ENCODE results near the gene RALGAPA1.
"Not testable (repeated sequence)": the region's sequence is repeated elsewhere in the genome, so short reads cannot be mapped to it uniquely, and the experiment has no call there.

The RALGAPA1 gene

DNA sequence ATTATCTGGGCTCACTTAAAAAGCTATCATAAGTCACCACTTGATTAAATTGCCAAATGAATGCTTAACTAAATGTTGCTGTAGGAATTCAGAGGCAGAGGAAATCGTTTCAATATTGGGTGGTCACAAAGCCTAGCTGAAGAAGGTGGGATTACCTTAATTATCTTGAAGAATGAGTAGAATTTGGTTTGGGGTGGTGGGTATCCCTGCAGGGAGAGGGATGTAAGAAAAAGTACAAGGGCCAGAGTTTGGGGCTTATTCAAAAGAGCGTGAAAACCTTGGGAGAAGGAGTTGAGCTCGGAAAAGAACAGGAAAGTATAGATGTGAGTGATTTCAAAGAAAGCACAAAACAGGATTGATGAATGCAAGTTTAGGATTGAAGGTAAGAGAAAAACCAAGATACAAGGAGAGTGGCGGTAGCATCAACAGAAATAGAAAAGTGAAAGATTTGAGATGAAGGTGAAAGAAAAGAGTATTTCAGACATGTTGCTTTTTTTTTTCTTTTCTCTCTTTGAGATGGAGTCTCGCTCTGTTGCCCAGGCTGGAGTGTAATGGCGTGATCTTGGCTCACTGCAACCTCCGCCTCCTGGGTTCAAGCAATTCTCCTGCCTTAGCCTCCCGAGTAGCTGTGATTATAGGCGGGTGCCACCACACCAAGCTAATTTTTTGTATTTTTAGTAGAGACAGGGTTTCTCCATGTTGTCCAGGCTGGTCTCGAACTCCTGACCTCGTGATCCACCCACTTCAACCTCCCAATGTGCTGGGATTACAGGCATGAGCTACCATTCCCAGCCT, 18.8 kb upstream of the RALGAPA1 start:
- DNase-seq, result no peak
- no peak overlapping the region for H3K27ac Mint-ChIP-seq
- H3K36me3 Mint-ChIP-seq (ENCODE audit: low read depth), result peaks cover 24% of the 10 kb centered on the region
- no peaks in the 10 kb centered on the region for H3K9me3 Mint-ChIP-seq
- no peaks in the 10 kb centered on the region for H3K27me3 Mint-ChIP-seq
- peak overlapping the region; percentile 94 for H3K4me3 Mint-ChIP-seq
- H3K4me1 Mint-ChIP-seq (ENCODE audit: low read depth), result peaks cover 26% of the 10 kb centered on the region

DNA sequence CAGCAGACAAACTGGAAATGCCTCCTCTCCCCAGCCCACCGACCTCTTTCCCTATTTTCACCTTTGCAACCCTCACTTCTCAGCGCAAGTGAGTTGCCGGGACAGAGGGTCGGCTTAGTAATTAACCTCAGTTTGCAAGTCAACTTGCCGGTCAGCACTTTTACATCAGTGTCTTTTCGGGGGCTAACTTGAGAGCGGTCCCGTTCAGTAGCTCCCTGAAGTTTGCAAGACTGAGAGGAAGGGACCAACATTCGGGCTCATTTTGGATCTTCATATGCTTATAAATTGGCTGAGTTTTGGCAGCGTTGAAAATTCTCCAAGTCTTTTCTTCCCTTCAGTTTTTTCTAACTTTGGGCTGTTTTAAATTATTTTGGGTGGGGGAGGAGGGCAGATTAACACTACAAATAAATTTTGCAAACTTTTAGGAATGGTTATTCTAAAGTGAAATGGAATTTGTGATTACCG, 17.9 kb upstream of the RALGAPA1 start:
- Mint-ChIP-seq H3K27ac (peak overlapping the region; percentile 96), H3K36me3 (ENCODE audit: low read depth) (peaks cover 21% of the 10 kb centered on the region), H3K4me1 (ENCODE audit: low read depth) (peaks cover 28% of the 10 kb centered on the region), H3K9me3 (no peaks in the 10 kb centered on the region), H3K4me3 (peak overlapping the region; percentile 94), H3K27me3 (no peaks in the 10 kb centered on the region)
- no peak for DNase-seq

DNA sequence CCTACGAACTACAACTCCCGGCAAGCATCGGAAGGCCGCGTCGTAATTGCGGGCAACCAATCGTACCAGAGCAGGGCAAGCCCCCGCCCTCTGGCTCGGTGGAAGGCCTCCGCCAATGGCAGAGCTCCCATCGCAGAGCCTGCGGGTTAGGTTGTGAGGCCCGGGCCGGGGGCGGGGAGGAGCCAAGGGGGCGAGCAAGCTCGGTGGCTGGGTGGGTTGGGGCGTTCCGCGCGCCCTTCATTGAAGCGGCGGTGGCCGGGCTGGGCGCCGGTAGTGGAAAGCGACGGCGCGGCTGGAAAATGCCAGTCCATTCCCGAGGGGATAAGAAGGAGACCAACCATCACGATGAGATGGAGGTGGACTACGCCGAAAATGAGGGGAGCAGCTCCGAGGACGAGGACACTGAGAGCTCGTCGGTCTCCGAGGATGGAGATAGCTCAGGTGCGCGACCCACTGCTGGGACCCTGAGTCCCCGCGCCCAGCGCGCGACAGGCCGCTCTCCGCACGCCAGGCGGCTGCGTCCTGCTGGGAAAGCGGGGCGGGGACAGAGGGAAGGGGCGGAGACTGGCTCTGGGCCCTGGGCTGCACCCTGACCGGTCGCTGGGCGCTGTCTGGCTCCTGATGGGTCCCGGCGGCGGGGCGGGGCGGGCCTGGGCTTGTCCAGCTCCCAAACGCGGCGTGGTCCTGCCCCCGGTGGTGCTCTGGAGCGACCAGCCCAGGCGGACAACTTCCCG, 17.3 kb upstream of the RALGAPA1 start, which contains the start of gene BRMS1L:
Gene BRMS1L (plus strand): TSS at position 121 of the 734 bp plus-strand sequence. CDS start 179 bp downstream, at position 300.
- H3K4me1 Mint-ChIP-seq (ENCODE audit: low read depth), result peaks cover 29% of the 10 kb centered on the region
- peak within 1 kb of the TSS; percentile 94 for H3K4me3 Mint-ChIP-seq
- H3K9me3 Mint-ChIP-seq, result no peaks in the 10 kb centered on the region
- no peaks in the 10 kb centered on the region for H3K27me3 Mint-ChIP-seq
- H3K36me3 Mint-ChIP-seq (ENCODE audit: low read depth), result peaks cover 15% of the 10 kb centered on the region
- peak; percentile 97 for DNase-seq
- peak within 1 kb of the TSS; percentile 96 for H3K27ac Mint-ChIP-seq

DNA sequence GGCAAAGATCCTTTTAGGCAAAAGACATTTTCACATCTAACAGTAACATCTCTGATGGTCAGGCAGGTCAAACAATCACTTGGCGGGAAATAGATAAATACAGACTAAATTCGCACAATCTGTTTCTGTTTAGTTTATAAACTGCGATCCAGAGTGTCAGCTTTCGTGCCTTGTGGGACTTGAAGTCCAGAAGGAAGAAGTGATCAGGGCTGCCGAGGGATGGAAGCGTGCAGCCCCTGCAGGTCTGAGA, 16.8 kb upstream of the RALGAPA1 start:
- Mint-ChIP-seq H3K4me3 (peak overlapping the region; percentile 94), H3K9me3 (no peaks in the 10 kb centered on the region), H3K36me3 (ENCODE audit: low read depth) (peaks cover 11% of the 10 kb centered on the region), H3K4me1 (ENCODE audit: low read depth) (peaks cover 29% of the 10 kb centered on the region), H3K27me3 (no peaks in the 10 kb centered on the region), H3K27ac (peak overlapping the region; percentile 96)
- no peak for DNase-seq

DNA sequence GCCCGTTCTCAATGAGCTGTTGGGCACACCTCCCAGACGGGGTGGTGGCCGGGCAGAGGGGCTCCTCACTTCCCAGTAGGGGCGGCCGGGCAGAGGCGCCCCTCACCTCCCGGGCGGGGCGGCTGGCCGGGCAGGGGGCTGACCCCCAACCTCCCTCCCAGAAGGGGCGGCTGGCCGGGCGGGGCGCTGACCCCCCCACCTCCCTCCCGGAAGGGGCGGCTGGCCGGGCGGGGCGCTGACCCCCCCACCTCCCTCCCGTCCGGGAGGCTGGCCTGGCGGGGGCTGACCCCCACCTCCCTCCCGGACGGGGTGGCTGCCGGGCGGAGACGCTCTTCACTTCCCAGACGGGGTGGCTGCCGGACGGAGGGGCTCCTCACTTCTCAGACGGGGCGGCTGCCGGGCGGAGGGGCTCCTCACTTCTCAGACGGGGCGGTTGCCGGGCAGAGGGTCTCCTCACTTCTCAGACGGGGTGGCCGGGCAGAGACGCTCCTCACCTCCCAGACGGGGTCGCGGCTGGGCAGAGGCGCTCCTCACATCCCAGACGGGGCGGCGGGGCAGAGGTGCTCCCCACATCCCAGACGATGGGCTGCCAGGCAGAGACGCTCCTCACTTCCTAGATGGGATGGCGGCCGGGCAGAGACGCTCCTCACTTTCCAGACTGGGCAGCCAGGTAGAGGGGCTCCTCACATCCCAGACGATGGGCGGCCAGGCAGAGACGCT, 15.5 kb upstream of the RALGAPA1 start:
- not testable (repeated sequence) for H3K36me3 Mint-ChIP-seq (ENCODE audit: low read depth); H3K9me3 Mint-ChIP-seq; H3K27me3 Mint-ChIP-seq; DNase-seq; H3K27ac Mint-ChIP-seq
- peak overlapping the region; percentile 94 for H3K4me3 Mint-ChIP-seq
- H3K4me1 Mint-ChIP-seq (ENCODE audit: low read depth), result peaks cover 27% of the 10 kb centered on the region

DNA sequence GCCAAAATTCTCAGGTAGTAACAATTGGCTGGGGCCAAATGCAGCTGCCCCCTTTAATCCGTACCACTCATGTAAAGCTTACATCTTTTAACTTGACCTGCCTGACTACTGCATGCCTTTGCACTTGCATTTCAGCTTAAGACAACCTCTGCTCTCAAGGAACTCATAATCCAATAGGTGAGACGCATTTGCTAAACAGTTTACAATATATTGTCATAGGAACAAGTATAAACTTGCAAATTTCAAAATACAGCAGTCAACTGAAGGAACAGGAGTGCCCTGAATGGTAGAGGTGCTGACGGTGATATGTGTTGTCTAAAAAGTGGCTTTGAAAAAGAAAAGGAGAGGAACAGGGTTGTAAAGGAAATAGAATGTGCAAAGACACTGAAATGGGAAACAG, 13.4 kb upstream of the RALGAPA1 start:
- Mint-ChIP-seq H3K4me1 (ENCODE audit: low read depth) (peaks cover 17% of the 10 kb centered on the region), H3K9me3 (no peaks in the 10 kb centered on the region)

DNA sequence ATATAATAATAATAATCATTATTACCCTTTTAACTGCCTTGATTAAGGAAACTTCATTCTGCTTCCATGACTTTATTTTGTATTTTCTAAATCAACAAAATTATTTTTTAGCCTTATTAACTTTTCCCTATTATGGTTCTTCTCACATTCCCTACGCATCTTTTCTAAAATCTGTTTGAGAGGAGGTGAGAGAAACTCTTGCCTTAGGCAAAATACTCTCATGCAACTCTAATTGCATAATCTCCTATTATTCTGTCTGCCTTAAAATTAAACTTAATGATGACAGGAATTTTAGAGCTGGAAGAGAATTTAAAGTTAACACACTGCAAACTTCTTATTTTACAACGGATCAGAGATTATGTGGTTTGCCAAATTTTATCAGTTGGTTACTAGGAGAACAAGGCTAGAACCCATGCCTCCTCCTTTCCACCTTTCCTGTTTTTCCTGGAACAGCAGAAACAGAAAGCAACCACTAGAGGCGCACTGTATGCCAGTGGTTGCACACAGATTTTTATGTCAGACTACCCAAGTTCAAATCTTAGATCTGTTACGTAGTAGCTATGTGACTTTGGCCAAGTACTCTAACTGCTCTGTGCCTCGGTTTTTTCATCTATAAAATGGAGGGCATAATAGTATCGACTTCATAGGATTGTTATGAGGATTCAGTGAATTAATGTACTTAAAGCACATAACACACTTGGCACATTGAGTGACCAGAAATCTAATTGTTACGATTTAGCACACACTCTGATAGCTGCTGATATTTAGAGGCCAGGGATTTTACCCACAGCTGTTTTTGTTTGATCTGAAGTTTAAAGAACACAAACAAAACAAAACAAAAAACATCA, 12.7 kb upstream of the RALGAPA1 start:
- Mint-ChIP-seq H3K27me3 (no peaks in the 10 kb centered on the region), H3K27ac (no peak overlapping the region), H3K9me3 (no peaks in the 10 kb centered on the region), H3K36me3 (ENCODE audit: low read depth) (peaks cover 6% of the 10 kb centered on the region), H3K4me3 (no peak overlapping the region), H3K4me1 (ENCODE audit: low read depth) (peaks cover 10% of the 10 kb centered on the region)
- DNase-seq, result no peak

More for the DNA sequence above, 13.4 kb upstream of the RALGAPA1 start:
- H3K4me3 Mint-ChIP-seq, result no peak overlapping the region
- no peaks in the 10 kb centered on the region for H3K27me3 Mint-ChIP-seq
- peaks cover 9% of the 10 kb centered on the region for H3K36me3 Mint-ChIP-seq (ENCODE audit: low read depth)
- H3K27ac Mint-ChIP-seq, result no peak overlapping the region
- no peak for DNase-seq

DNA sequence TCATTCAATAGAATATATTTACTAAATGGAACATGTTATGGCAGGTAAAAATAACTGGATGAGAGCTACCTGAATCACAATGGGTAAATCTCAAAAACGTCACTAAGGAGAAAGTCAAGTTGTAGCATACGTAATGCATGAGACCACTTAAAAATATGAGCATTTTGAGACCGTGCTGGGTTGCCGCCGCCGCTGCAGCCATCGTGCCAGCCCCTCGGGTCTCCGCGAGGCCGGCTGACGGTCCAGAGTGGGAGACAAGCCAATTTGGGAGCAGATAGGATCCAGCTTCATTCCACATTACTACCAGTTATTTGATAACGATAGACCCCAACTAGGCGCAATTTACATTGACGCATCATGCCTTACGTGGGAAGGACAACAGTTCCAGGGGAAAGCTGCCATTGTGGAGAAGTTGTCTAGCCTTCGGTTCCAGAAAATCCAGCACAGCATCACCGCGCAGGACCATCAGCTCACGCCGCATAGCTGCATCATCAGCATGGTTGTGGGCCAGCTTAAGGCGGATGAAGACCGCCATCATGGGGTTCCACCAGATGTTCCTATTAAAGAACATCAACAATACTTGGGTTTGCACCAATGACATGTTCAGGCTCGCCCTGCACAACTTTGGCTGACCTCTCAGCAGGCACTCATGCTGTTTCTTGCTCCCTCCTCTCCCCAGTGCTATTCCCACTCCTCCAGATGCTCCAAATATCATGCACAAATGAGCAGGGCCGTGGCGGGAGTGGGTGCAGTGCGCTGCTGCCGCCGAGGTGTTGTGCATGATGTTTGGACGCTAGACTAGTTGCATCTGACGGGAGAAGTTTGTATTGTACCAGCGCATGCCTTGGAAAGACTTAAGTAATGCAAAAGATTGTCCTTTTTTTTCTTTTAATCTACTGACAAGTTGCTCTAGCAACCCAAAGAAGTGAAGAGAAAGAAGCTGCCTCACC, 10.8 kb upstream of the RALGAPA1 start:
- Mint-ChIP-seq H3K36me3 (ENCODE audit: low read depth) (no peaks in the 10 kb centered on the region), H3K27me3 (no peaks in the 10 kb centered on the region)

DNA sequence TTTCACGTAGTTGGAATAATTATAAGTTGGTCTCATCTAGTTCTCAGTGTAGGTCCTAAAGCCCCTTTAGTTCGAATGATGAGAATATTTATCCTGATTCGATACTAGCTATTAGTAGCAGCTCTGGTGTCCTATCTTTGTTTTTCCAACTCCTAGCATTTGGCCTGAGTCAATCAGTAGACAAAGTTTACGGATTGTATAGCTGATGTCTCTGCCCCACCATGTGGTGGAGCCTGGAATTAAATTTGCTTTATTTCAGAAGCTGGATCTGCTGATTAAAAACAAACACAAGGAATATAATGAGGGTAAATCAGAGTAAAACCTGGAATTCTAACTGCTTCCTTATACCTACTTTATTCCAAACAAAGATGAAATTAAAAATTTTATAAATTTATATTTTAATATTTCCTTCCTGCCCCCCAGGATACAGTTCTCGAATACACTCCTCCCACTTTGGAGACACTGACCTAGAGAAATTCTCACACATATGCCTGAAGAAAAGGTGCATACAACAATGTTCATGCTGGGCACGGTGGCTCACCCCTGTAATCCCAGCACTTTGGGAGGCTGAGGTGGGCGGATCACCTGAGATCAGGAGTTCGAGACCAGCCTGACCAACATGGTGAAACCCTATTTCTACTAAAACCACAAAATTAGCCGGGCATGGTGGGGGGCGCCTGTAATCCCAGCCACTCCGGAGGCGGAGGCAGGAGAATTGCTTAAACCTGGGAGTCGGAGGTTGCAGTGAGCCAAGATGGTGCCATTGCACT, 9.4 kb upstream of the RALGAPA1 start:
- no peak overlapping the region for H3K27ac Mint-ChIP-seq
- no peak for DNase-seq
- H3K27me3 Mint-ChIP-seq, result no peaks in the 10 kb centered on the region
- no peaks in the 10 kb centered on the region for H3K36me3 Mint-ChIP-seq (ENCODE audit: low read depth)
- H3K4me3 Mint-ChIP-seq, result no peak overlapping the region
- no peaks in the 10 kb centered on the region for H3K9me3 Mint-ChIP-seq
- peaks cover 4% of the 10 kb centered on the region for H3K4me1 Mint-ChIP-seq (ENCODE audit: low read depth)

More for the DNA sequence above, 10.8 kb upstream of the RALGAPA1 start:
- no peak for DNase-seq
- H3K4me1 Mint-ChIP-seq (ENCODE audit: low read depth), result peaks cover 4% of the 10 kb centered on the region
- H3K27ac Mint-ChIP-seq, result no peak overlapping the region
- no peaks in the 10 kb centered on the region for H3K9me3 Mint-ChIP-seq
- no peak overlapping the region for H3K4me3 Mint-ChIP-seq

DNA sequence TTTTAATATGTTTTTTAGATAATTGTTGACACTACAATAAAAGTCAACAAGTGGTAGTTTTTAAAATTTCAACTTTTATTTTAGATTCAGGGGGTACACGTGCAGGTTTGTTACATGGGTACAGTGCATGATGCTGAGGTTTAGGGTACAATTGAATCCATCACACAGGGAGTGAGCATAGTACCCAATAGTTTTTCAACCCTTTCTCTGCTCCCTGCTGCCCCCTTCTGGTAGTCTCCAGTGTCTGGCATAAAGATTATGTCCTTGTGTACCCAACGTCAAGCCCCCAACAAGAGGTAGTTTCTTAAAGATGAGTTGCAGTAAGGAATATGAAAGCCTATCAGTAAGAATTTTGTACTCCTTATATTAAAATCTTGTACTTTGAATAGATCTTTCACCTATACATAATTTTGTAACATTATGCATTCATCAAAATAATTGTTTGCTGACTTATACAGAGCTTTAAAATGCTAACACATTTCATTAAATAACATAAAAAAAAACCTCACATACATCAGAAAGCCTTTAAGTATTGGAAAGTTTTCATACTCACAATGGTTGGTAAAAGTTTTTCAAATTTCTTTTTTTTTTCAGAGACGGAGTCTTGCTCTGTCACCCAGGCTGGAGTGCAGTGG, 5.4 kb upstream of the RALGAPA1 start:
- Mint-ChIP-seq H3K4me3 (no peak overlapping the region), H3K27me3 (no peaks in the 10 kb centered on the region), H3K36me3 (ENCODE audit: low read depth) (no peaks in the 10 kb centered on the region), H3K9me3 (no peaks in the 10 kb centered on the region), H3K27ac (no peak overlapping the region), H3K4me1 (ENCODE audit: low read depth) (peaks cover 3% of the 10 kb centered on the region)
- peak; percentile 76 for DNase-seq

DNA sequence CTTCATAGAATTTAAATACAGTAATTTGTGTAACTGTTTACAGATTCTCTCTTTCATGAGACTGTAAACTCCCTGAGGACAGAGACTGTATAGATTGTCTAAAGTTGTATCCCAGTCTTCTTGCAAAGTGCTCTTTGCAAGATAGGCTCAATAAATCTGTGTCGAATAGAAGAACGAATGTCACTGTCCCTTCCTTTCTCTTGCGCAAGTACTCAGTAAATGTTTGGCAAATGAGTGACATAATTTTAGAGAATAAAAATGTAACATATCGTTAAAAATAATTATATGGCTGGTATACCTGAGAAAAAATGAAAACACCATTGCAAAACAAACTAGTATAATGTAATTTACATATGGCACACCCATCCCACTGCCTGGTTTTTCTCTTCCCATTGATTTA, 1.9 kb upstream of the RALGAPA1 start:
- Mint-ChIP-seq H3K36me3 (ENCODE audit: low read depth) (peaks cover 7% of the 10 kb centered on the region), H3K27me3 (no peaks in the 10 kb centered on the region), H3K4me3 (no peak overlapping the region), H3K9me3 (no peaks in the 10 kb centered on the region), H3K27ac (no peak overlapping the region), H3K4me1 (ENCODE audit: low read depth) (peaks cover 30% of the 10 kb centered on the region)
- DNase-seq, result no peak

DNA sequence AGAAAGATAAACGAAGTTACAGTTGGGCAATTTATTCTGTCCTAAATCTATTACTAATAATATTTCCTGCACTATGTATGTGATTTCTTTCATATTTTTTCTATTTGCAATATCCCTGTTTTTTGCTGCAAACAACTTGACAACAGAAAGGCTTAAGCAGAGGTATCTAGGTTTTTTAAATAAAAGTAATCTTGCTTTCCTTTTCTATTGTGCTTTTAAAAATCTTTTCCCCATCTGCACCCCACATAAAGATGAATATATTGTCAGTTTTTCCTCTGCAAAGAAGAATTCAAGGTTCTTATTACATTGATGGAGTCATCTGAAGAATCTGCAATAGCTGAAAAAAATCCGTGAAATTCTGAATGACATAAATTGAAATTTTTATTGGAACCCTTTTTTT, 502 bp upstream of the RALGAPA1 start:
- peak overlapping the region; percentile 97 for H3K4me3 Mint-ChIP-seq
- no peak overlapping the region for H3K27ac Mint-ChIP-seq
- no peaks in the 10 kb centered on the region for H3K27me3 Mint-ChIP-seq
- H3K4me1 Mint-ChIP-seq (ENCODE audit: low read depth), result peaks cover 33% of the 10 kb centered on the region
- H3K9me3 Mint-ChIP-seq, result no peaks in the 10 kb centered on the region
- peaks cover 9% of the 10 kb centered on the region for H3K36me3 Mint-ChIP-seq (ENCODE audit: low read depth)
- no peak for DNase-seq
